Fibroblast of peridontal ligament (primary cell): ENCODE data around the gene CHCHD6.

Experiments used
- DNase-seq: peaks from one replicate; pipeline ENCODE4 v3.0.0-alpha.2; 2010; ENCODE audit errors: extremely low read depth

Gene CHCHD6

GRCh38 chr3:126703512-126704493 is at the start of gene CHCHD6:
Gene CHCHD6 (plus strand): TSS chr3:126704240. CDS start chr3:126704313, 73 bp downstream.
- DNase-seq = peak; percentile 92

- DNase-seq = peak; percentile 47
Measured at GRCh38 chr3:126654571-126655383, 49.3 kb upstream of the CHCHD6 start, which contains the start of gene TXNRD3. Gene TXNRD3 (minus strand): TSS chr3:126655124.

GRCh38 chr3:126655887-126656286 is 48.2 kb upstream of the CHCHD6 start:
- DNase-seq = no peak

- no peak for DNase-seq
Measured at GRCh38 chr3:126656371-126657134, 47.5 kb upstream of the CHCHD6 start.

- DNase-seq = no peak
Measured at GRCh38 chr3:126657901-126658300, 46.1 kb upstream of the CHCHD6 start.

- DNase-seq = no peak
Measured at GRCh38 chr3:126658584-126658983, 45.5 kb upstream of the CHCHD6 start.

- DNase-seq = no peak
Measured at GRCh38 chr3:126659915-126660886, 43.8 kb upstream of the CHCHD6 start.

- no peak for DNase-seq
Measured at GRCh38 chr3:126661532-126662364, 42.3 kb upstream of the CHCHD6 start.

GRCh38 chr3:126663257-126663656 is 40.8 kb upstream of the CHCHD6 start:
- no peak for DNase-seq

- no peak for DNase-seq
Measured at GRCh38 chr3:126663750-126664149, 40.3 kb upstream of the CHCHD6 start.

- DNase-seq = peak; percentile 58
Measured at GRCh38 chr3:126664591-126665214, 39.3 kb upstream of the CHCHD6 start.

GRCh38 chr3:126665221-126665936 is 38.7 kb upstream of the CHCHD6 start:
- no peak for DNase-seq

- no peak for DNase-seq
Measured at GRCh38 chr3:126665959-126666657, 37.9 kb upstream of the CHCHD6 start.

- DNase-seq = no peak
Measured at GRCh38 chr3:126666658-126667528, 37.1 kb upstream of the CHCHD6 start.

GRCh38 chr3:126667631-126668449 is 36.2 kb upstream of the CHCHD6 start:
- DNase-seq = no peak
